WI38 (cell line): ENCODE measurements around the gene VAX1.
"Not testable (repeated sequence)": the region's sequence is repeated elsewhere in the genome, so short reads cannot be mapped to it uniquely, and the experiment has no call there.

Source experiments
- H3K4me3 ChIP-seq: 2 replicates; pipeline ENCODE4 v1.5.1; 2011; ENCODE audit warnings: low read depth, mild to moderate bottlenecking, control low read depth, low read length
- CTCF ChIP-seq: IDR thresholded peaks from 2 replicates; pipeline ENCODE4 v1.5.1; 2012; ENCODE audit warnings: low read depth, mild to moderate bottlenecking, control low read depth, low read length

Gene VAX1

GRCh38 chr10:117107238-117107637, 30.8 kb downstream of the VAX1 start:
- no peak for TF ChIP-seq CTCF
- H3K4me3 ChIP-seq = no peak overlapping the region

GRCh38 chr10:117096599-117097201, 41.4 kb downstream of the VAX1 start:
- TF ChIP-seq CTCF = no peak
- no peak overlapping the region for H3K4me3 ChIP-seq

GRCh38 chr10:117094856-117095255, 43.2 kb downstream of the VAX1 start:
- TF ChIP-seq CTCF = no peak
- no peak overlapping the region for H3K4me3 ChIP-seq

- no peak for TF ChIP-seq CTCF
Observed at GRCh38 chr10:117092386-117092785, 45.7 kb downstream of the VAX1 start.

GRCh38 chr10:117090834-117091233, 47.2 kb downstream of the VAX1 start:
- no peak for TF ChIP-seq CTCF
- H3K4me3 ChIP-seq = no peak overlapping the region

More at GRCh38 chr10:117092386-117092785, 45.7 kb downstream of the VAX1 start:
- H3K4me3 ChIP-seq = no peak overlapping the region

GRCh38 chr10:117087521-117087920, 50.5 kb downstream of the VAX1 start:
- TF ChIP-seq CTCF = no peak
- H3K4me3 ChIP-seq = no peak overlapping the region

- no peak for TF ChIP-seq CTCF
- H3K4me3 ChIP-seq = no peak overlapping the region
Observed at GRCh38 chr10:117086546-117086945, 51.5 kb downstream of the VAX1 start.

- not testable (repeated sequence) for H3K4me3 ChIP-seq
Observed at GRCh38 chr10:117084421-117085246, 53.4 kb downstream of the VAX1 start.
